ENCODE measurements around the gene NPAS3.

The NPAS3 gene

DNA sequence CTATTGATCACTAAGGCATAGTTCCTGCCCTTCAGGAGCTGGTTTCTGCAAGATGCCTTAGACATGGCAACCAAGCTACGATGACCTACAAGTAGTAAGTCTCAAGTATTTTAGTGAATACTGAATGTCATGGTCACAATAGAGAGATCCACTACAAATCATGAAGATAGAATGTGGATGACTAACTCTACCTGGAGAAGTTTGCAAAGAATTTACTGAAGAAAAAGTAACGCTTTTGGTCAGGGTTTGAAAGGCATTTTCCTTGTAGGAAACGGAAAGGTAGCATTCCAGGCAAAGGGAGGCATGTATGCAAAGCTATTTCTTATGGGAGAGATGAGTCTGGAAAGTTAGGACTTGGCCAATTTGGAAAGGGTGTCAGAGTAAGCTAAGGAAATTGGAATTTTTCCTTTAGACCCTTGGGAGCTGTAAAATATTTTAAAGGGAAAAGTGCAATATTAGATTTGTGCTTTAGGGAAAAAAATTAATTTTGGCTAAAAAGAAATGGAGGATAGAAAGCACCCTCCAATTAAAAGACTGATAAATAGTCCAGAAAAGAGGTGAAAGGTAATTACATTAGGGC, 634.7 kb downstream of the NPAS3 start:
- DNase-seq (ENCODE audit: low read depth), result no peak
- no peak overlapping the region for H3K4me3 ChIP-seq (ENCODE audit: low read depth, low read length)

DNA sequence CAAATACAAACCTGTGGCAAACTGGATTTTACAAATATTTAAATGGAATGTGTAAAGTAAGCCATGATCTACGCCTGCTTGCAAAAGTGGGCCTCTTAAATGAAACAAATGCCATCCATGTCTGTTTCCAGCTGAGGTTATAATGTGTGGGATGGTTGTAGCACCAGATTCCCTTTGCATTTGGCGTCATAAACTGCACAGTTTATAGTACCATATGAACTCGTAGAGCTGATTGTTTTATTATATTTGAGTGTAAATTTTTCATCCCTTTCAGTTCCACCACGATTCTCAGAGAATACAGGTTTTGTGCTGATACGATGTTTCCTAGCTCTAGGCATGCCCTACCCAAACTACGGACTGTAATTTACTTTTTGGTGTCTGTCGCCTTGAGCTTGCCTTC, 637.3 kb downstream of the NPAS3 start:
- no peak for DNase-seq (ENCODE audit: low read depth)
- no peak overlapping the region for H3K4me3 ChIP-seq (ENCODE audit: low read depth, low read length)

DNA sequence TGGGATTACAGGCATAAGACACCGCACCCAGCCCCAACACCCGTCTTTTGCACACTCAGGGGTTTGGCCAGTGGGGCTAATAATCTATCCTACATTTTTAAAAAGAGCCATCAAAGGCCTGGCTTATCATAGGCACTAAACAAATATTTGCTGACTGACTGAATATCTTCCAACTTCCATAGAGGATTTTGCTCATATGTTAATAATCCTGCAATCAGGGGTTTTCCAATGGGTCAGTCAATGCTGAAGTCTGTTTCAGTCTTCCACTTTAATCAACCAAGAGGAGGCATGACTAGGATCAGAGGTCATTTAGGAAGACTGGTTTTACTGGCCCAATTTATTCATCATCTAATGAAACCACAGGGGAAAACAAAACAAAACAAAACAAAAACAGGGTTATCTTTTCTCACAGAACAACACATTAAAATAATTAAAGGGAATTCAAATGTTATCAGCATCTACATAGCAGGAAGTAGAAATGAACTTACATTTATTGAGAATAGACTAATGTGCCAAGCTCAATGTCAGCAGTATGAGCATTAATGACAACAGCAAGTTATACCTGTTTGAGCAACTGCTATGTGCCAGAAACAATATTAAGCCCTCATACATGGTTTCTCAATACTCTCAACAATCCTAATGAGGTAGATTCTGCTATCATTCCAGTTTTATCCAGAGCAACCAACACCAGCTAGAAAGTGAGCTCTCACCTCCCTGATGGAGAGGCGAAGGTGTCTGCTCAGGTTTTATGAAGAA, 640.0 kb downstream of the NPAS3 start:
- no peak for DNase-seq (ENCODE audit: low read depth)
- no peak overlapping the region for H3K4me3 ChIP-seq (ENCODE audit: low read depth, low read length)

DNA sequence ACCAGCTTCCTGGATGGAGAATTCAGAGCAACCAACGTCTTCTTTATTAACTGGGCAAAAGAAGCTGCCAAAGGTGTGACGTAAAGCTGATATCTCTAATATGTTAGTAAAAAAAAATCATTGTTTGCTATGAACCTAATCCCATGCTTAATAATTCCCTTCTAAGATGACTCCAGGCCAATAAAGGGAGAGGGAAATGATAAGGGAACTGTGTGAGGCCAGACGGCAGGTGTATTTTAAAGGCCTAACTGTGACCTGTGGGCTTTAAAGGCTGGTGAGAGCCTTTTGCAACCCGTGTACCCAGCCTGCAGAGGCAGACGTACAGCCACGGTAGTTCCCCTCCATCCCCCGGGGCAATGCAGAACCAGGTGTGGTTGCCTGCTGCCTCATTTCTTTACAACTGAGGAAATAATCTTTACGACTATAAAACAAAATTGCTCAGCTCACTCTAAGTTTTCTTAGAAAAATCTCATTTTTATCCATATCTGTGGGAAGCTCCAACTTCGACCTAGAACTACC, 641.6 kb downstream of the NPAS3 start:
- DNase-seq (ENCODE audit: low read depth), result no peak
- H3K4me3 ChIP-seq (ENCODE audit: low read depth, low read length), result no peak overlapping the region

DNA sequence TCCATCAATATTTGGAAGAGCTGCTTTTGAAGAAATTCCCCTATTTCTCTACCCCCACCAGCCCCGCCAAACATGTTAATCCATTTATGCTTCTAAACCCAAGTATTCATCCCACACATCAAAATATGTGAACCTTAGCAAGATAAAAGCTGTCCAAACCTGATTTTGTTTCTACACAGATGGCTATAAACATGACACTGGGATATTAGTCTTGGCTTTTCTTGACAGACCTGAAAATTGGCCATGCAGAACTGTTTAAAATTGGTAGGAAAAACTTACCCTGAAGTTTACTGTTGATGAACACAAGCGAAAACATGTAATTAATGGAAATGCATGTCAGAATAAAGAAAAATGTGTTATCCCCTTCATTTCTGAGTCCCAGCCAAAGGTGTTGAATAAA, 642.2 kb downstream of the NPAS3 start:
- DNase-seq (ENCODE audit: low read depth), result no peak

DNA sequence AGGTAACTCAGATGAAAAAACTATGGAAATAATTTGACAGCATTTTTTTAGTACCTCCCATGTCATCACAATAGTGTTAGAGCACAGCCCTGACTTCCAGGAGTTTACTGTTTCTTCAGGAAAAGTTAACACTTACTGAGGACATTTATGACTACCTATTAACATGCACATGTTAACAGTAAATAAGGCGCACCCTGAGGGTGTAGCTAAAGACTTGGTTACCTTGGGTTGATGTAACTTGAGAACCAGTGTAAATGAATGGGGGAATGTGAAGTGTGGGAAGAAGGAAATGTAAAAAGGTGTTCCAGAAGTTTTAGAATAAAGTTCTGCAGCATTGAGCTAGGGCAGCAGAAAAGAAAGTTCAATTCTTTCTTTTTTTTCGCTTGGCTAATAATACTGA, 646.0 kb downstream of the NPAS3 start:
- DNase-seq (ENCODE audit: low read depth), result no peak
- H3K4me3 ChIP-seq (ENCODE audit: low read depth, low read length), result no peak overlapping the region

More for the DNA sequence above, 642.2 kb downstream of the NPAS3 start:
- H3K4me3 ChIP-seq (ENCODE audit: low read depth, low read length), result no peak overlapping the region

DNA sequence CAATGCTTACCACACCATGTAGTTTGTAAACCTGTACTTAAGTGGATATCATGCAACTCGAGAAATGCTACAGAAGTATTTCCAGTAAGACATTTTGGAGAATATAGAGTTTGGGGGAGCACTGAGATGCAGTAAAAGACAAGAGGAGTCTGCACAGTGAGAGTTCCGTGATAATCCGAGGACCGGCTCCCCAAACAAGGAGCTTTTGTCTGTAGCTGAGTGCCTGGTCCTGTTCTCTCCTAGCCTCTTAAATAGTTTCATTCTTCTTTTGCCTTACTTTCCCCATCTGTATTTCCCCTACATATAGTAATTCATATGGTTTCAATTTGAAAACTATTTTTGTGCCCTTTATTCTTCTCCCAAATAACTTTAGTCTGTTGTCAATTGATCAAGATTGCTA, 648.1 kb downstream of the NPAS3 start:
- no peak overlapping the region for H3K4me3 ChIP-seq (ENCODE audit: low read depth, low read length)
- no peak for DNase-seq (ENCODE audit: low read depth)

DNA sequence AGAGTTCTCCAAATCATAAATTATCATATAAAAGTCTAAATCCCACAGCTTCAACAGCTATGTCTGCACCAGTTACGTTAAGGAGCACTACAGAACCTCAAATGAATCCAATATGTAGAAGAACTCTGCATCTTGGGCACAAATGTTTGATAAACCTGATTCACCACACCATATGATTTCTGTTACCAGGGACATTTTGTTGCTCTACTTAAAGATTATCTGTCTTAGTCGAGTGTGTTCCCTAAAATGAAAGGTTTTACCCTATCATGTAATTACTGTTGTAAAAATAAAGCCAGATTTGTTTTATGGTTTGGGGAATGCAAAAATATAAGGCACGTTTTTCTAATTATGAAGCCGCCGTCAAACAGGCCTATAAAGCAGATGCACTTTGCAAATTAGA, 649.1 kb downstream of the NPAS3 start:
- no peak for DNase-seq (ENCODE audit: low read depth)
- H3K4me3 ChIP-seq (ENCODE audit: low read depth, low read length), result no peak overlapping the region

DNA sequence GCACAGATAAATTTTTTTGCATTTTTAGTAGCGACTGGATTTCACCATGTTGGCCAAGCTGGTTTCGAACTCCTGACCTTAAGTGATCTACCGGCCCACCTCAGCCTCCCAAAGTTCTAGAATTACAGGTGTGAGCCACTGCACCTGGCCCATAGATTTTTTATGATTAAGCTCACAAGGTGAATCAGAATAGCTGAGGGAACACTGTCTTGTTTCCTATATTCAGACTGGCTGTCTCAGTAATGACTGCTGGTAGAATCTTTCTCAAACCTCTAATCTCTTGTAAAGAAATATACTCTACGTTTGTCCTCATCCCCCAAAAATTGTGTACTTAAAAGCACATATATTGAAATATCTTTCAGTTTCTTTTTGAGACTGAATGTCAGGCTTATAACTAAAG, 650.1 kb downstream of the NPAS3 start:
- DNase-seq (ENCODE audit: low read depth), result no peak

DNA sequence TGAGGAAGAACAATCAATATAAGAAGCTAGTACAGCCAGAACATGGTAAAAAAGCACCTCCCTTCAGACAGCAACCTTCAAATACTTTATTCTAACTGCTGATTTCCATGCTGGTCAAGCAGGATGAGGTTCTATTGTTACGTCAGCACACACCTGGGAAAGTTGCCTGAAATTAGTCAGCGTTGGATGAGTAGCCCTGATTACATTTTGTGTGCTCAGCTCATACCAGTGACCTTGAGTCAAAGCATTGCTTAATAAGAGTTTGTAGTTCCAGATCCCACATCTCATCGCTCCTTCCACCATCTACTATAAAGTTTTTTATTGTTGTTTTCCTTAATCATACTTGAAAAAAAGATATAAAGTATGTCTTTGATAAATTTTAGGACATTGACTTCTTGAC, 650.7 kb downstream of the NPAS3 start:
- peak; percentile 92 for DNase-seq (ENCODE audit: low read depth)
- no peak overlapping the region for H3K4me3 ChIP-seq (ENCODE audit: low read depth, low read length)

More for the DNA sequence above, 650.1 kb downstream of the NPAS3 start:
- H3K4me3 ChIP-seq (ENCODE audit: low read depth, low read length), result no peak overlapping the region

DNA sequence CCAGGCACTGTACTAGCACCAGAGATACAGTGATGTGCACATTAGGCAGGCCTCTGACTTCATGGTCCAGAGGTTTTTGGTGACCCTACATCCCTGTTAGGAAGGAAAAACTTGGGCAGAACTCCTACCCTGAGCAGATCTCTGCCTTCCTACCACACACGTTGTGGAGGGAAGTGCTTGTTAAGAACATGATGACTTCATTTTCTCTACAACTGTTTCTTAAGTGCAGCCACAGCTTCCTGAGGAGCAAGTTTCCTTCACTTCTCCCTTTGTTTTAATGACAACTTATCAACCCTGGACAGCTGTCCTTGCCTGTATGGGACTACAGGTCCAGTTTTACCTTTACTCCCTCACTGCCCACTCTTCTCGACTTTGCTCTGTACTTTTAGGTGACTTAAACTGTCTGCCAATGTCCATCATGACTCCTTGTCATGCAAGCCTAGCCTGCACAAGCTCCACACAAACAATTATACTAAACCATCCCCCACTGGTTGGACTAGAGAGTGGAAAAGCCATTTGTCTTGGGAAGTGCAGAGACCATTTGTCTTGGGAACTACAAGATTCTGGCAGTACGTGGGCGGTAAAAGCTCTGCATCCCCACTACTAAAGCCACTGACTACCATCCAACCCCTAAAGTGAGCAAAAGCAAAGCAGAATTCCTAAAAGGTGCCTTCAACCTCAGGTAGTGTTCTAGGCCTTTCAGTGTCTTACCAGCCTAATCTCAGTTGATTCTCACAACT, 652.4 kb downstream of the NPAS3 start:
- DNase-seq (ENCODE audit: low read depth), result no peak

DNA sequence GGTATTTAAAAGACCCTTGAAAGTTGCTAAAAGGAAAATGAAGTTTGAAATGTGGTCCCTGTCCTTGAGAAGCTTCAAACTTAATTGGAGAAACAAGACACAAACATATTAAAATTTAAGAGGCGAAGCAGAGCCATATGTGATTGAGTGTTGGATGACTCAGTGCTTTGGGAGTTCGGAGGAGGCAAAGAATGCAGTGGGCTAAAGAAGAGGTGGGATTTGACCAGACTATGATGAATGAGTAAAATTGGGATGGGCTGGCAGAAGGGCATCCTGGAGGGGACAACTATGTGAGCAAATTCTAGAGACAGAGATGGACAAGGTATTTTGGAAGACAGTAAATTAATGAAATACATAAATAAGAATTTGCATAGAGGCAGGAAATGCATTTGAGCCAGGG, 653.6 kb downstream of the NPAS3 start:
- no peak for DNase-seq (ENCODE audit: low read depth)

More for the DNA sequence above, 652.4 kb downstream of the NPAS3 start:
- H3K4me3 ChIP-seq (ENCODE audit: low read depth, low read length), result no peak overlapping the region

DNA sequence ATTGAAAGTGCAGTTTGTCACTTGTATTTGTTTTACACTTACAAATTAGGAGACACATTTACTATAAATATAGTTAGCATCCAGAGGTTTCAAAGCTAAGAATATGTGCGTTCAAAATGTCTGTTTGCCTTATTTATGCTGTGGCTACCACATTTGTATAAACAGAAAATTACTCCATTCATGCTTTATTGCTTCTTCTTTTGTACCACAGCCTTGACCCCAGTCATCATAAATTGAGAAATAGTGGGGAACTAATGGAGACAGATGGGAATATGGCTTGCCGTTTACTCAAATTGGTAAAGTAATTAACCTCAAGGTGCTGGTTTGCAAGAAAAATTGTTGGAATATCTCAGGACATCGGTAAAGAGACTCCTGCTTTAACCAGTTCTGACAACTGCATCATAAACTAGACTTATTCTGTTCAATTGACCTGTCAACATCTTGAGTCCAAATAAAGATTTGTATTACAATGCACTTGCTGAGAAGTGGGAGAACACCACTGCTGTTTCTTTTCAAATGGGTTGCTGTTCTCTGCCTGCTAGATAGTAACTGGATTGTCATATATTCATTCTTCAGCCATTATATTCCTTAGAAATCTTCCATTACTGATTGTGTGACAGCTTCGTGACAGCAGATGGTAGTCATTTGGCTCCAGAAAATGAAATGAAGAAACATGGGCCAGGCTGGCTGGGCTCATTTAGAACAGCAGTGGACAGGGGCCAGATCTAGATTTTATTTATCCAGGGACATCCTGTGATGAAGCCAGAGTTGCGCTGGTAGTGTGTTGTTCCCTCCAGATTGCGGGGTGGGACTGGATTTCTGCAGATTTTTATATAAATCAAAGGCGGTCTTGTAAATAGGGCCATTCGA, 657.8 kb downstream of the NPAS3 start:
- H3K4me3 ChIP-seq (ENCODE audit: low read depth, low read length), result no peak overlapping the region
- DNase-seq (ENCODE audit: low read depth), result no peak

More for the DNA sequence above, 653.6 kb downstream of the NPAS3 start:
- H3K4me3 ChIP-seq (ENCODE audit: low read depth, low read length), result no peak overlapping the region

DNA sequence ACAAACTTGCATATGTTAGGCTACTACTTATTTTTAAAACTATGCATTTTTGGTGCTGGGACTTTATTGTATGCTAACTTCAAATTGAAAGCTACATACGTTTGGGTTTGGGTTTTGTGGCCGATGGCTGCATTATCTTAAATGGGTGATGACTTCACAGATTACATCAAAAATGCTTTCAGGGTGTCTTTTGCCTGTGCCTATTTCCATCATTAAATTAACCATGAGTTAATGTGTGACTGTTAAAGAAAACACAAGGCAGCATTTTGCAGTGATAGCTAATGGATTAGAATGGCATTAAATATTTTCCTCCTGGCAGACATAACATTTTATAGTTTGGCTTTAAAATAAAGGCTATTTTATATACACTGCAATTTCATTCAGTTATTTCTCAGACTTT, 659.9 kb downstream of the NPAS3 start:
- no peak overlapping the region for H3K4me3 ChIP-seq (ENCODE audit: low read depth, low read length)
- DNase-seq (ENCODE audit: low read depth), result no peak

DNA sequence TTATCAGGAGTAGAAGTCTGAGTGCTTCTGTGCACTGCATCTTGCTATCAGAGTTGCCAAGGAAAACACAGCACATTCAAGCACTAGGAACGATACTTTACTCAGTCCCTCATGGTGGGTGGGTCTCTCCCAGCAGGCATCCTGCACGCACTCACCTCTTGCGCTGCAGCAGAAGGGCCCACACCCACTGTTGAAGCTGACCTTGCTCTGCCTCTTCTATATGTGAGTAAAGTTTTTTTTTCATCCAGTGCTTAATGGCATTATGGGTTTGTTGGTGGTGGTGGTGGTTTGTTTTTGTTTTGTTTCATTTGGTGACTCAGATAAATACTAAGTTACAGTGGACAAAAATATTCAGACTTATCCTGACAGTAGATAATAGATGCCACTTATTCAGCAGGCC, 663.7 kb downstream of the NPAS3 start:
- DNase-seq (ENCODE audit: low read depth), result no peak
- no peak overlapping the region for H3K4me3 ChIP-seq (ENCODE audit: low read depth, low read length)

DNA sequence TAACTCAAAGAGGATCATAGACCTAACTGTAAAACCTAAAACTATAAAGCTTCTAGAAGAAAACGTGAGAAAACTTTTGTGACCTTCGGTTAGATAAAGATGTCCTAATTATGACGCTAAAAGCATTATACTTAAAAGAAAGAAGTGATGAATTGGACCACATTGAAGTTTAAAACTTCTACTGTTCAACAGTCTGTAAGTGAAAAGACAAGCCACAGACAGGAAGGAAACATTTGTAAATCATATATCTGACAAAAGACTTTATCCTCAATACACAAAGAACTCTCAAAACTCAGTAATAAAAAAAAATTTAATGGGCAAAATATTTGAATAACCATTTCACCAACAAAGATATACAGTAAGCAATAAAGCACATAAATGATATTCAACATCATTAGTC, 667.9 kb downstream of the NPAS3 start:
- no peak for DNase-seq (ENCODE audit: low read depth)
- H3K4me3 ChIP-seq (ENCODE audit: low read depth, low read length), result no peak overlapping the region

DNA sequence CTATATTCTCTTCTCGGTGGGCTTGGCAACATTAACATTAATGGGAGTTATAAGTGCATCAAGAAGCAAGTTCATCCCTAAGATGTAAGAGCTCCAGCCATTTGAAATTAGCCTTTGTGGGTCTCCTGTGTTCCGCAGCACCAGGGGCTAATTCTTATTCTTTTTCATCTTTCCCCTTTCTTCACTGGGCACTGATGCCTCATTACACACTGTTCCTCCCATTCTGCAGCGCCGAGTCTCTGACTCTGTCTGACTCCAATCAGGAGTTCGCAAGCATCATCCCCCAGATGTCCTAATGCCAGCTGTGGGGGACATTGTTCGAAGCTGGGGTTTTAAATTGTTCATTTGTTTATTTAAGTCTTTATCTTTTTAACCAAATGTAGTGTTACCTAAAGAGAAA, 670.9 kb downstream of the NPAS3 start:
- no peak for DNase-seq (ENCODE audit: low read depth)
- H3K4me3 ChIP-seq (ENCODE audit: low read depth, low read length), result no peak overlapping the region

DNA sequence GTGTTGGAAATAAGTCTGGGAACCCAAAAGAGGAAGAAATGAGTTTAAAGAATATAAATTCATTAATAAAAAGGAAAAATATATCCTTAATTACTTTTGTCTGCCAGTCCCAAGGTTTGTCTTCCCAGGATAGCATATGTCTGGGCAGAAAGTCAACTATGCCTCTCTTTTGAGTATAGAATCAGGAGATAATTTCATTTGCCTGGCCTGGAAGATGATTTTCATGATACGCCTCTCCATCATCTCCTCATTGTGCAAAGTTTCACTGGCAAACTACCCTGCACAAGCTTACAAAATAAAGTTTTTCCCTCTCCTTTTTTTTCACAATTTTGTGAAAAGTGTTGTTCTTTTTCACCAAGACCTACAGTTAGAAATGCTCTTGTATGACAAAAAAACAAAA, 671.4 kb downstream of the NPAS3 start:
- DNase-seq (ENCODE audit: low read depth), result no peak
- H3K4me3 ChIP-seq (ENCODE audit: low read depth, low read length), result no peak overlapping the region

DNA sequence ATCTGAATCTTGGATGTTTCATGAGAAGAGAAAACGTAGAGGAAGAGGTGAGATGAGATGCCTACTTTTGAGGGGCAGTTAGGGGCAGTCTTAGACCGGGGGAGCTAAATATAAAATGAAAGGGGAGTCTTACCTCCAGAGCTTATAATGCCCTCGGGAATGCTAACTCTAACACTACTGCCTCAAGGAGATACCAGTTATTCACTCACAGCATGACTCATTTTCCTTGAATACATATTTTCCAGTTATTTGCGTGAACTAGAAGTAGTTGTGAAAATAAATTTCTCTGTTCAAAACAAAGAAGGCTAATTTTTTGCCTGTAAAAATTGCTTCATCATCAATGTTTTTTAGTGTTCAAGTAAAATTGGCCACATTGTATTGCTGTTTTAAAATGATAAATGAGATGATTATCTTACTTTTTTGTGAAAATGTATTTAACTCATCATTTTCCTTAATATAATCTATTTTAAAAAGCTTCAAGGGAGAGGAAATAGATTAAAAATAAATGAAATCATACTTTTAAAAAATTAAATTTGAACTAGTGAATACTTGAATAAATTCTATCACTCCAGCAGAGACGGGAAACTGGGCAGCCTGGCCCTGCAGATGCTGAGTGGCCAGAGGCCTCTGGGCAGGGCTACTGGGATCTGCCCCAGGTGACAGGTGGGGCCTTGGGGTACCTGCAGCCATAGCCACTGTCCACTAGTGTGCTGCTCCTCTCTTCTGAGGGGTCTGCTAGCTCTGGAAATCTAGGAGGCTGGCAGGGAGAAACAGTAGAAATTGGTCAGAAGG, 672.9 kb downstream of the NPAS3 start:
- no peak for DNase-seq (ENCODE audit: low read depth)
- no peak overlapping the region for H3K4me3 ChIP-seq (ENCODE audit: low read depth, low read length)

Data from skeletal muscle cell (primary cell).